HL-60 (cell line): ENCODE results near the gene PRRT1B.

Source experiments
- DNase-seq, 2 experiments: peaks; one replicate each; pipeline ENCODE4 v3.0.0-alpha.2; 2010 to 2020; ENCODE audit warnings: low read depth in 1 of 2, low spot score in 1 of 2
- H3K27ac ChIP-seq: fragments of 250-450 bp; sonication (Bioruptor Pico); replicated peaks from 2 replicates; pipeline ENCODE4 v1.5.1; 2020; ENCODE audit warnings: mild to moderate bottlenecking, moderate library complexity
- H3K27me3 ChIP-seq: fragments of 250-450 bp; sonication (Bioruptor Pico); 2 replicates; pipeline ENCODE4 v1.5.1; 2021; ENCODE audit warnings: mild to moderate bottlenecking, moderate library complexity; ENCODE audit not compliant: insufficient read depth, poor library complexity, severe bottlenecking
- H3K4me3 ChIP-seq: replicated peaks from 2 replicates; pipeline ENCODE4 v1.5.1; 2011; ENCODE audit warnings: mild to moderate bottlenecking, control low read depth, low read length; ENCODE audit not compliant: insufficient read depth
- GABPA ChIP-seq: IDR thresholded peaks from 2 replicates; pipeline ENCODE4 v1.6.1; 2012; ENCODE audit warnings: low read depth
- POLR2AphosphoS5 ChIP-seq: IDR thresholded peaks from 2 replicates; pipeline ENCODE4 v1.6.1; 2012; ENCODE audit warnings: low read depth
- SPI1 ChIP-seq: IDR thresholded peaks from 2 replicates; pipeline ENCODE4 v1.6.1; 2012; ENCODE audit warnings: low read depth, mild to moderate bottlenecking, borderline replicate concordance
- TF ChIP-seq, protein P1 (sequence below): IDR thresholded peaks from one replicate; pipeline ENCODE4 v1.5.1; 2011; ENCODE audit warnings: low read length, control low read depth, inconsistent platforms; ENCODE audit not compliant: insufficient read depth
- TF ChIP-seq, protein P2 (sequence below): IDR thresholded peaks from 2 replicates; pipeline ENCODE4 v1.6.1; 2012; ENCODE audit warnings: low read depth; ENCODE audit not compliant: insufficient replicate concordance

The PRRT1B gene

DNA sequence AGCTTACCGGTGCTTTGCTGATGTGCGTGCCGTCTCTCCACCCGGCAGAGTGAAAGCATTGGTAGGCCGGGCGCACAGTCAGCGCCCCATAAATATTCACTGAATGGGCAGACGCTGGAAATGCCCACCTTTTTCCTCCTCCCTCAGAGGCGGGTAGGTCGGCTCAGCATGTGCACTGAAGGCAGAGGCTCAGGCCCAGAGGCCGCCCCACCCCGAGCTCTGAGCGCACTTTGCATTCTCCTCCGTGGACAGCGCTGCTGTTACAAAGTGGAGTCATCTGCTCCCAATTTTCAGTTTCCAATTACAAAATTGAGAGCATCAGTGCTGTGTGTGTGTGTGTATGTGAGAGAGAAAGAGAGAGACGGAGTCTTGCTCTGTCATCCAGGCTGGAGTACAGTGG lies 24.8 kb upstream of the PRRT1B start:
- Histone ChIP-seq H3K27me3 (no peaks in the 10 kb centered on the region), H3K4me3 (no peak overlapping the region), H3K27ac (no peak overlapping the region)
- DNase-seq: no peak
- TF ChIP-seq SPI1 (no peak), POLR2AphosphoS5 (no peak), GABPA (no peak)
- TF ChIP-seq, protein P1, sequence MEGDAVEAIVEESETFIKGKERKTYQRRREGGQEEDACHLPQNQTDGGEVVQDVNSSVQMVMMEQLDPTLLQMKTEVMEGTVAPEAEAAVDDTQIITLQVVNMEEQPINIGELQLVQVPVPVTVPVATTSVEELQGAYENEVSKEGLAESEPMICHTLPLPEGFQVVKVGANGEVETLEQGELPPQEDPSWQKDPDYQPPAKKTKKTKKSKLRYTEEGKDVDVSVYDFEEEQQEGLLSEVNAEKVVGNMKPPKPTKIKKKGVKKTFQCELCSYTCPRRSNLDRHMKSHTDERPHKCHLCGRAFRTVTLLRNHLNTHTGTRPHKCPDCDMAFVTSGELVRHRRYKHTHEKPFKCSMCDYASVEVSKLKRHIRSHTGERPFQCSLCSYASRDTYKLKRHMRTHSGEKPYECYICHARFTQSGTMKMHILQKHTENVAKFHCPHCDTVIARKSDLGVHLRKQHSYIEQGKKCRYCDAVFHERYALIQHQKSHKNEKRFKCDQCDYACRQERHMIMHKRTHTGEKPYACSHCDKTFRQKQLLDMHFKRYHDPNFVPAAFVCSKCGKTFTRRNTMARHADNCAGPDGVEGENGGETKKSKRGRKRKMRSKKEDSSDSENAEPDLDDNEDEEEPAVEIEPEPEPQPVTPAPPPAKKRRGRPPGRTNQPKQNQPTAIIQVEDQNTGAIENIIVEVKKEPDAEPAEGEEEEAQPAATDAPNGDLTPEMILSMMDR: no peak
- TF ChIP-seq, protein P2, sequence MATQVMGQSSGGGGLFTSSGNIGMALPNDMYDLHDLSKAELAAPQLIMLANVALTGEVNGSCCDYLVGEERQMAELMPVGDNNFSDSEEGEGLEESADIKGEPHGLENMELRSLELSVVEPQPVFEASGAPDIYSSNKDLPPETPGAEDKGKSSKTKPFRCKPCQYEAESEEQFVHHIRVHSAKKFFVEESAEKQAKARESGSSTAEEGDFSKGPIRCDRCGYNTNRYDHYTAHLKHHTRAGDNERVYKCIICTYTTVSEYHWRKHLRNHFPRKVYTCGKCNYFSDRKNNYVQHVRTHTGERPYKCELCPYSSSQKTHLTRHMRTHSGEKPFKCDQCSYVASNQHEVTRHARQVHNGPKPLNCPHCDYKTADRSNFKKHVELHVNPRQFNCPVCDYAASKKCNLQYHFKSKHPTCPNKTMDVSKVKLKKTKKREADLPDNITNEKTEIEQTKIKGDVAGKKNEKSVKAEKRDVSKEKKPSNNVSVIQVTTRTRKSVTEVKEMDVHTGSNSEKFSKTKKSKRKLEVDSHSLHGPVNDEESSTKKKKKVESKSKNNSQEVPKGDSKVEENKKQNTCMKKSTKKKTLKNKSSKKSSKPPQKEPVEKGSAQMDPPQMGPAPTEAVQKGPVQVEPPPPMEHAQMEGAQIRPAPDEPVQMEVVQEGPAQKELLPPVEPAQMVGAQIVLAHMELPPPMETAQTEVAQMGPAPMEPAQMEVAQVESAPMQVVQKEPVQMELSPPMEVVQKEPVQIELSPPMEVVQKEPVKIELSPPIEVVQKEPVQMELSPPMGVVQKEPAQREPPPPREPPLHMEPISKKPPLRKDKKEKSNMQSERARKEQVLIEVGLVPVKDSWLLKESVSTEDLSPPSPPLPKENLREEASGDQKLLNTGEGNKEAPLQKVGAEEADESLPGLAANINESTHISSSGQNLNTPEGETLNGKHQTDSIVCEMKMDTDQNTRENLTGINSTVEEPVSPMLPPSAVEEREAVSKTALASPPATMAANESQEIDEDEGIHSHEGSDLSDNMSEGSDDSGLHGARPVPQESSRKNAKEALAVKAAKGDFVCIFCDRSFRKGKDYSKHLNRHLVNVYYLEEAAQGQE: no peak

GRCh38 chr9:131521203-131521602 lies 24.1 kb upstream of the PRRT1B start:
- TF ChIP-seq GABPA (no peak), SPI1 (no peak), POLR2AphosphoS5 (no peak)
- H3K27ac ChIP-seq: no peak overlapping the region
- H3K4me3 ChIP-seq: no peak overlapping the region
- DNase-seq: no peak
- no peaks in the 10 kb centered on the region for H3K27me3 ChIP-seq

GRCh38 chr9:131521822-131522221 lies 23.5 kb upstream of the PRRT1B start:
- Histone ChIP-seq H3K4me3 (no peak overlapping the region), H3K27ac (no peak overlapping the region), H3K27me3 (no peaks in the 10 kb centered on the region)
- no peak for DNase-seq
- no peak for TF ChIP-seq POLR2AphosphoS5
- no peak for TF ChIP-seq GABPA
- TF ChIP-seq, protein P2: no peak
- TF ChIP-seq, protein P1: no peak
- TF ChIP-seq SPI1: no peak

- H3K27me3 ChIP-seq: no peaks in the 10 kb centered on the region
- TF ChIP-seq POLR2AphosphoS5 (no peak), GABPA (no peak), SPI1 (no peak)
- TF ChIP-seq, protein P2: no peak
- TF ChIP-seq, protein P1: no peak
- H3K4me3 ChIP-seq: no peak overlapping the region
- no peak overlapping the region for H3K27ac ChIP-seq
- DNase-seq: no peak
These were observed 22.9 kb upstream of the PRRT1B start for GRCh38 chr9:131522257-131523085.
